Endothelial cell of umbilical vein (primary cell): ENCODE data around the gene GALT.

Source experiments
- JUN ChIP-seq: IDR thresholded peaks from 2 replicates; pipeline ENCODE4 v1.6.1; 2011; ENCODE audit warnings: borderline replicate concordance, low read depth; ENCODE audit not compliant: insufficient read length, insufficient read depth
- TF ChIP-seq, protein P1 (sequence below), 2 donors: IDR thresholded peaks; 1 replicate in 1 of 2; 2 replicates in 1 of 2; pipeline ENCODE4 v1.5.1; 2011; ENCODE audit warnings: low read length in 2 of 2, mild to moderate bottlenecking in 2 of 2, moderate library complexity in 2 of 2, control low read depth in 1 of 2, inconsistent platforms in 1 of 2, low read depth in 1 of 2; ENCODE audit not compliant: insufficient read depth in 1 of 2; ENCODE audit errors: extremely low read depth in 1 of 2
- TF ChIP-seq, protein P2 (sequence below): IDR thresholded peaks from 2 replicates; pipeline ENCODE4 v1.6.1; 2011; ENCODE audit not compliant: insufficient read depth, insufficient read length

DNA sequence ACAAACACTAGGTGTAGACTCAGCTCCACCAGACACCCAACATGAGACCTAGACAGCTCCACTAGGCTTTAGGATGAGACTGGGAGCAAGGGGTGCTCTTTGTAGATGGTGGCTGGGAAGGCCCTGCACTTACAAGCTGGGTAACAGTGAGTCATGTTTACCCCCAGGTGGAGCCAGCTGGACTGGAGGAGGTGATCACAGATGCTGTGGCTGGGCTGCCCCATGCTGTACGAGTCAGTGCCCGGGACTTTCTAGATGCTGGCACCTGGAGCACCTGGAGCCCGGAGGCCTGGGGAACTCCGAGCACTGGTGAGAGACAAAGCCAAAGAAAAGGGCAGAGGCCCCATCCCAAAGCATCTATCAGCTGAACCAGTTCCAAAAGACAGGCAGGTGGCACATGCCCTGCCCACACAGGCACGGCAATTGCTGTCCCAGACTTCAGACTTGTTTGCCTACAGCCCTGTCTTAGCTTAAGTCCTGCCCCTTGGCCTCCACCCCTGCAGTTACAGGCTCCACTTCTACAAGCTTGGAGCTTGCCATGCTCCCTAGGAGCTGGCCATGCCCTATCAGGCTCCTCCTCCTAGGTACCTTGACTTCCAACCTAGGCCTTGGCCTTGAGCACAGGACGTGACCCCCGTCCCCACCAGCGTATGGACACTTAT, 13.2 kb downstream of the GALT start:
- TF ChIP-seq, protein P1, sequence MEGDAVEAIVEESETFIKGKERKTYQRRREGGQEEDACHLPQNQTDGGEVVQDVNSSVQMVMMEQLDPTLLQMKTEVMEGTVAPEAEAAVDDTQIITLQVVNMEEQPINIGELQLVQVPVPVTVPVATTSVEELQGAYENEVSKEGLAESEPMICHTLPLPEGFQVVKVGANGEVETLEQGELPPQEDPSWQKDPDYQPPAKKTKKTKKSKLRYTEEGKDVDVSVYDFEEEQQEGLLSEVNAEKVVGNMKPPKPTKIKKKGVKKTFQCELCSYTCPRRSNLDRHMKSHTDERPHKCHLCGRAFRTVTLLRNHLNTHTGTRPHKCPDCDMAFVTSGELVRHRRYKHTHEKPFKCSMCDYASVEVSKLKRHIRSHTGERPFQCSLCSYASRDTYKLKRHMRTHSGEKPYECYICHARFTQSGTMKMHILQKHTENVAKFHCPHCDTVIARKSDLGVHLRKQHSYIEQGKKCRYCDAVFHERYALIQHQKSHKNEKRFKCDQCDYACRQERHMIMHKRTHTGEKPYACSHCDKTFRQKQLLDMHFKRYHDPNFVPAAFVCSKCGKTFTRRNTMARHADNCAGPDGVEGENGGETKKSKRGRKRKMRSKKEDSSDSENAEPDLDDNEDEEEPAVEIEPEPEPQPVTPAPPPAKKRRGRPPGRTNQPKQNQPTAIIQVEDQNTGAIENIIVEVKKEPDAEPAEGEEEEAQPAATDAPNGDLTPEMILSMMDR (IDR thresholded peaks at IDR 0.05; ENCODE audit: extremely low read depth in 1 of 2, insufficient read depth in 1 of 2, low read depth in 1 of 2, low read length in 2 of 2), result no peak
- no peak for TF ChIP-seq JUN
- TF ChIP-seq, protein P2, sequence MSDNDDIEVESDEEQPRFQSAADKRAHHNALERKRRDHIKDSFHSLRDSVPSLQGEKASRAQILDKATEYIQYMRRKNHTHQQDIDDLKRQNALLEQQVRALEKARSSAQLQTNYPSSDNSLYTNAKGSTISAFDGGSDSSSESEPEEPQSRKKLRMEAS, result no peak
